Raji (cell line): ENCODE measurements around the gene TMEM170B.

Source experiments
- POLR2A ChIP-seq: IDR thresholded peaks from 2 replicates; pipeline ENCODE4 v1.6.1; 2011; ENCODE audit warnings: low read depth, low read length, control low read depth; ENCODE audit not compliant: insufficient read depth

The TMEM170B gene

GRCh38 chr6:11618533-11618932 lies 81.0 kb downstream of the TMEM170B start:
- TF ChIP-seq POLR2A: no peak

GRCh38 chr6:11621119-11621518 lies 83.6 kb downstream of the TMEM170B start:
- no peak for TF ChIP-seq POLR2A

- TF ChIP-seq POLR2A: no peak
Observed at GRCh38 chr6:11622156-11622555, 84.6 kb downstream of the TMEM170B start.

GRCh38 chr6:11623272-11623671 lies 85.7 kb downstream of the TMEM170B start:
- TF ChIP-seq POLR2A: no peak

GRCh38 chr6:11625302-11625701 lies 87.8 kb downstream of the TMEM170B start:
- TF ChIP-seq POLR2A: no peak

DNA sequence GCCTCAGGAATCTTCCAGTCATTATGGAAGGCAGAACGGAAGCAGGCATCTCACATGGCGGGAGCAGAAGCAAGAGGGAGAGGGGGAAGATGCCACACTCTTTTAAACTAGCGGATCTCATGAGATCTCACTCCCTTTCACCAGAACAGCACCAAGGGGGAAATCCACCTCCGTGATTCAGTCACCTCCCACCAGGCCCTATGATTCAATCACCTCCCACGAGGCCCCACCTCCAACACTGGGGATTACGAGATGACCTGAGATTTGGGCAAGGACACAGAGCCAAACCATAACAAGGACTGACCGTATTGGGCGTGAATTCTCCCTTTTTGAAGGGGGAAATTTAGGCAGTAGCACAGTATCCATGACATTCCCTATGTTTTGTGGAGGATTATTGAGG lies 88.8 kb downstream of the TMEM170B start:
- no peak for TF ChIP-seq POLR2A

DNA sequence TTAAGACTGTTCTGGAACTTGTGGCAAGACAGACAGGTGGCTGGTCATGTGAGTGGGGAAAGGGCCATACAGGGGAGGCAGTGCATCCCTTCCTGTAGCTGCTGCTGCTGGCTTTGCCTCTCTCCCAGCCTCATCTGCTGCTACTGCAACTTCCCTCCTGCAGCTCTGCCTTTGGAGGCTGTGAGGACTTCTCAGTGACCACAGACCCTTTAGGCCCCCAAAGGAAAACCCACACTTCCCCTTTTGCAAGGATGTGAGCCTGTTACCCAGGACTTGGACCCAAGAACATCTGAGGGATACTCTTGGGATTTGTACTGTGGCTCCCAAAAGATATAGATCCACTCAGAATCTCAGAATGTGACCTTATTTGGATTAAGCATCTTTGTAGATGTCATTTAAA lies 91.0 kb downstream of the TMEM170B start:
- TF ChIP-seq POLR2A: no peak

DNA sequence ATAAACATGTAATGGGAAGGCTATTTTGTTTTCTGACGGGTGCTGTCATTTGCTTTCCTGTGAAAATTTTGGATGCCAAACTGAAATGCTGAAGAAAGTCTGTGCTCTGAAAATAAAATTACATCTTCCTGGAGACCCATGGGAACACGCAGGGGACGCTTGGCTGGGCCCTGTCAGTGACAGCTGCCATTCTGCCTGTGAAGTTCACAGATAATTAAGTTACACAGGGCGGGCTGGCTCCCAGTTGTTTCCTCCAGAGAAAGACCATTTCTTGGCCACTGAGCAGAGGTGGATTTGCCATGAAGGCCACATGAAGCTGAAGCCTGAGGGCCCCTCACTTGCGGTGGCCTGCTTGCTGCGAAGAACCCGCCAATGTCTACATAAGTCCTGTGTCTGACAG lies 93.5 kb downstream of the TMEM170B start:
- no peak for TF ChIP-seq POLR2A

- no peak for TF ChIP-seq POLR2A
Observed at GRCh38 chr6:11631539-11631938, 94.0 kb downstream of the TMEM170B start.

GRCh38 chr6:11632231-11632630 lies 94.7 kb downstream of the TMEM170B start:
- TF ChIP-seq POLR2A: no peak

GRCh38 chr6:11632795-11633511 lies 95.4 kb downstream of the TMEM170B start:
- no peak for TF ChIP-seq POLR2A
